ENCODE data around the gene CD320. TPM values are rescaled to one million over a fixed set of nuclear protein-coding genes. Genes with fewer than 3 reads are reported as not detected.
"Not testable (repeated sequence)": the region's sequence is repeated elsewhere in the genome, so short reads cannot be mapped to it uniquely, and the experiment has no call there.

The CD320 gene
- total and polyA plus RNA-seq, 12 donors, result 12.0 to 129 (median 57.1) TPM

DNA sequence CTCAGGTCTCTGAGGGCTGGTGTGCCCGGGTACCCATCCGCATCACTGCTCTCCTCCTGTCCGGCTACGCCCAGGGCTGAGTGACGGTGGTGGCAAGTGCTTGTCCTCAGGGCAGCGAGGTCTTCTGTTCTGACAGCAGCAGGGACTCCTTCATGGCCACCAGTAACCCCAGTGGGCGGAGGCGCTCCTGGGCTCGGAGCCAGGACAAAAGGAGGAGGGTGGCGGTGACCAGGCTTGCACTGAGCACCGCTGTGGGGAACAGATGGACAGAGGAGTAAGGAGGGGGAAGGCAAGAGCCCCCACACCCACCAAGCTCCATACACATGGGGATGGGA, 5.8 kb downstream of the CD320 start:
- peak; percentile 61 to 86 (median 82) for DNase-seq
- H3K27me3 ChIP-seq, result no peaks in the 10 kb centered on the region
- intact Hi-C loops (cut with DNase I), result no loop called here
- no peak overlapping the region for H3K27ac ChIP-seq
- H3K4me1 ChIP-seq (replicated peaks in 1 of 2), result peaks cover under 1 to 7% of the 10 kb centered on the region in 2 donors
- H3K4me3 ChIP-seq, result no peak overlapping the region
- TF ChIP-seq POLR2A (IDR thresholded peaks at IDR 0.05), result no peak
- TF ChIP-seq, protein P1, sequence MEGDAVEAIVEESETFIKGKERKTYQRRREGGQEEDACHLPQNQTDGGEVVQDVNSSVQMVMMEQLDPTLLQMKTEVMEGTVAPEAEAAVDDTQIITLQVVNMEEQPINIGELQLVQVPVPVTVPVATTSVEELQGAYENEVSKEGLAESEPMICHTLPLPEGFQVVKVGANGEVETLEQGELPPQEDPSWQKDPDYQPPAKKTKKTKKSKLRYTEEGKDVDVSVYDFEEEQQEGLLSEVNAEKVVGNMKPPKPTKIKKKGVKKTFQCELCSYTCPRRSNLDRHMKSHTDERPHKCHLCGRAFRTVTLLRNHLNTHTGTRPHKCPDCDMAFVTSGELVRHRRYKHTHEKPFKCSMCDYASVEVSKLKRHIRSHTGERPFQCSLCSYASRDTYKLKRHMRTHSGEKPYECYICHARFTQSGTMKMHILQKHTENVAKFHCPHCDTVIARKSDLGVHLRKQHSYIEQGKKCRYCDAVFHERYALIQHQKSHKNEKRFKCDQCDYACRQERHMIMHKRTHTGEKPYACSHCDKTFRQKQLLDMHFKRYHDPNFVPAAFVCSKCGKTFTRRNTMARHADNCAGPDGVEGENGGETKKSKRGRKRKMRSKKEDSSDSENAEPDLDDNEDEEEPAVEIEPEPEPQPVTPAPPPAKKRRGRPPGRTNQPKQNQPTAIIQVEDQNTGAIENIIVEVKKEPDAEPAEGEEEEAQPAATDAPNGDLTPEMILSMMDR (IDR thresholded peaks at IDR 0.05), result no peak
- no peaks in the 10 kb centered on the region for H3K9me3 ChIP-seq (replicated peaks in 1 of 3)
- no peaks in the 10 kb centered on the region for H3K36me3 ChIP-seq (replicated peaks in 1 of 2)
- 20 to 34% (median 29%) methylated on average over 5 to 11 of the region's 11 CpGs for WGBS, 4 donors

DNA sequence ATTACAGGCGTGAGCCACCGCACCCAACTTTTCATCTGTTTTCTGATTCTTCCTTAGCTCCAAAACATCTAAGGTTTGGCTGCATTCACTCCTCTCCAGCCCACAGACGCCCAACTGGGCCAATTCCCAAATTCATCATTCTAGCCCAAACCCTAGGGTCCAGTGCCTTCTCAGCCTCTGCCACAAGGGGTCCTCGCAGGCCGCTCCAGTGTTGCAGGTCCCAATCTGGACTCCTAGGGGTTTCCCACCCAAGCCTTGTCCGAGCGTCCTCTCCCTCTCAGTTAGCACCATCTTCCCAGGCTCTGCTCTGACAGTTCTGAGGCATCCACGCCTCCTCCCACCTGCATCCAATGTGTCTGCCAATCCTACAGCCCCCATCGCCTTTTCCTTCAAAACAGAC, 16.8 kb downstream of the CD320 start:
- WGBS, 4 donors, result no CpG with 5 or more reads among the region's 9 CpGs
- H3K36me3 ChIP-seq (replicated peaks in 1 of 2); H3K27ac ChIP-seq; H3K27me3 ChIP-seq; H3K9me3 ChIP-seq (replicated peaks in 1 of 3); intact Hi-C loops (cut with DNase I); H3K4me3 ChIP-seq; H3K4me1 ChIP-seq (replicated peaks in 1 of 2); DNase-seq: not testable (repeated sequence)

DNA sequence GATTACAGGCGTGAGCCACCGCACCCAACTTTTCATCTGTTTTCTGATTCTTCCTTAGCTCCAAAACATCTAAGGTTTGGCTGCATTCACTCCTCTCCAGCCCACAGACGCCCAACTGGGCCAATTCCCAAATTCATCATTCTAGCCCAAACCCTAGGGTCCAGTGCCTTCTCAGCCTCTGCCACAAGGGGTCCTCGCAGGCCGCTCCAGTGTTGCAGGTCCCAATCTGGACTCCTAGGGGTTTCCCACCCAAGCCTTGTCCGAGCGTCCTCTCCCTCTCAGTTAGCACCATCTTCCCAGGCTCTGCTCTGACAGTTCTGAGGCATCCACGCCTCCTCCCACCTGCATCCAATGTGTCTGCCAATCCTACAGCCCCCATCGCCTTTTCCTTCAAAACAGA, 31.6 kb downstream of the CD320 start:
- H3K36me3 ChIP-seq (replicated peaks in 1 of 2); H3K4me3 ChIP-seq; DNase-seq; H3K27me3 ChIP-seq; H3K4me1 ChIP-seq (replicated peaks in 1 of 2); H3K9me3 ChIP-seq (replicated peaks in 1 of 3); H3K27ac ChIP-seq; intact Hi-C loops (cut with DNase I): not testable (repeated sequence)
- no CpG with 5 or more reads among the region's 9 CpGs for WGBS, 4 donors

DNA sequence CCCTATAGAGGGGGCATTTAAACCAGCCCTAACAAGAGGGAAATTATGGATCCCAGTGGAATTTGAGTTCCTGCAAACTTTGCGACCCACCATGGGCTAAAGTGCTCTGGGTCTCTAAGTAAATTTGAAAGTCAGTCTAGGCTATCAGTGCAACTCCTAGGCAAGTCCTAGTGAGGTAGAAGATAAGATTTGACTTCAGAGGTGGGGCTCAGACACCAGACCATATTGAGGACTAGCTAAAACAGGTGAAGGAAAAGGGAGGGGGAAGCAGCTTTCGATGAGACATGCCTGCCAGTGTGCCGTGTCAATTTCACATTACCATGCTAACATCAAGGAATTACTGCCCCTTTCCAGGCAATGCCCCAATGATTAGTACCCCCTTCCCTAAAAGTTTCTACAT, 38.4 kb downstream of the CD320 start:
- Histone ChIP-seq H3K36me3 (replicated peaks in 1 of 2) (no peaks in the 10 kb centered on the region), H3K27me3 (no peaks in the 10 kb centered on the region), H3K9me3 (replicated peaks in 1 of 3) (no peaks in the 10 kb centered on the region), H3K4me1 (replicated peaks in 1 of 2) (no peaks in the 10 kb centered on the region), H3K4me3 (no peak overlapping the region), H3K27ac (no peak overlapping the region)
- no peak for DNase-seq
- TF ChIP-seq, protein P1 (IDR thresholded peaks at IDR 0.05), result no peak
- TF ChIP-seq POLR2A (IDR thresholded peaks at IDR 0.05), result no peak
- intact Hi-C loops (cut with DNase I), result no loop called here
- 74 to 93% (median 89%) methylated on average over 3 of the region's 3 CpGs for WGBS, 4 donors

DNA sequence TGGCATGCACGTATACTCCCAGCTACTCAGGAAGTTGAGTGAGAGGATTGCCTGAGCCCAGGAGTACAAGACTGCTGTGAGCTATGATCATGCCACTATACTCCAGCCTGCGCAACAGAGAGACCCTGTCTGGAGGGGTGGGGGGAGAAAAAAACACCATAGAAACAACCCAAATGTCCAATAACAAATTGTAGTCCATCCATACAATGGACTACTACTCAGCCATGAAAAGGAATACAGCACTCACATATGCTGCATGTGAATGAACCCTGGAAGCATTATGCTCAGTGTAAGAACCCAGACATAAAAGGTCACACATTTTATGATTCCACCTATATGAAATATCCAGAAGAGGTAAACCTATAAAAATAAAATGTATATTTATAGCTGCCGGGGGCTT, 42.3 kb downstream of the CD320 start:
- Histone ChIP-seq H3K9me3 (replicated peaks in 1 of 3) (no peaks in the 10 kb centered on the region), H3K27ac (no peak overlapping the region), H3K27me3 (no peaks in the 10 kb centered on the region), H3K36me3 (replicated peaks in 1 of 2) (no peaks in the 10 kb centered on the region), H3K4me1 (replicated peaks in 1 of 2) (no peaks in the 10 kb centered on the region), H3K4me3 (no peak overlapping the region)
- WGBS, 4 donors, result 71 to 77% (median 74%) methylated on average over 3 of the region's 3 CpGs
- peak in 4 of 7 donors; percentile 1 to 34 (median 2) for DNase-seq
- intact Hi-C loops (cut with DNase I), result no loop called here
- TF ChIP-seq, protein P1 (IDR thresholded peaks at IDR 0.05), result no peak
- TF ChIP-seq POLR2A (IDR thresholded peaks at IDR 0.05), result no peak

DNA sequence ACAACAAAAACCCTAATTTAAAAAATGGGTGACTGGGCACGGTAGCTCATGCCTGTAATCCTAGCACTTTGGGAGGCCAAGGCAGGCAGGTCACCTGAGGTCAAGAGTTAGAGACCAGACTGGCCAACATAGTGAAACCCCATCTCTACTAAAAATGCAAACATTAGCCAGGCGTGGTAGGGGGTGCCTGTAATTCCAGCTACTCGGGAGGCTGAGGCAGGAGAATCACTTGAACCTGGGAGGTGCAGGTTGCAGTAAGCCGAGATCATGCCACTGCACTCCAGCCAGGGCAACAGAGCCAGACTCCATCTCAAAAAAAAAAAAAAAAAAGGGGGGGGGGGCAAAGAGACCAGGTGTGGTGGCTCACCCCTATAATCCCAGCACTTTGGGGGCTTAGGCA, 43.9 kb downstream of the CD320 start:
- H3K27me3 ChIP-seq; H3K27ac ChIP-seq; intact Hi-C loops (cut with DNase I); H3K9me3 ChIP-seq (replicated peaks in 1 of 3); H3K4me3 ChIP-seq; H3K4me1 ChIP-seq (replicated peaks in 1 of 2); H3K36me3 ChIP-seq (replicated peaks in 1 of 2): not testable (repeated sequence)
- WGBS, 4 donors, result 63 to 92% (median 86%) methylated on average over 4 of the region's 4 CpGs
- peak in 3 of 7 donors; percentile 3 to 24 (median 7) for DNase-seq
